Head of caudate nucleus (tissue), 42 donors: ENCODE results near the gene MYO3A.
"Not testable (repeated sequence)": the region's sequence is repeated elsewhere in the genome, so short reads cannot be mapped to it uniquely, and the experiment has no call there.

Source experiments
- DNase-seq, 42 donors: peaks; one replicate each; pipeline versions ENCODE4 v3.0.0 to v3.0.0-alpha.2; 2020 to 2021; ENCODE audit warnings: mixed read lengths in 7 of 42
- intact Hi-C: fragments of 100-400 bp; cut with DNase I; formaldehyde crosslinking; loops from one replicate; pipeline ENCODE4 v1.15.0; 2022

MYO3A gene

DNA sequence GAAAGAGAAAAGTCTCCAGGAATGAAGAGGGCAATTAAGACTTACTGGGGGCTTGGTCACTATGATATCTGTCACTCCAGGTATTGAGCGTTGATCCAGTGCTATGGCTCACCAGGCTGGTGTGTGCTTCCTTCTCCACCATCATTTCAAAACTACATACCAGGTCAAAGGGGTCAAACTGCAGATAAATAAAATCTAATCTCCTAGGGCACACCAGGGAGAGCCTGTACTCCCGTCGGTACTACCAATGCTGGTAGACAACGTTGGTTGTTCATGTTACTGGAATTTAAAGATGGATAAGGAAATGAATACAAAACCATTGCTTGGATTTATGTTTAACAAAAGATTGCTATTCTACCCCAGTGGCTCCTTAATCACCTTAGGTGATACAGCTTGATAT lies 118.3 kb downstream of the MYO3A start:
- intact Hi-C loops, result no loop called here
- DNase-seq, result no peak

- intact Hi-C loops, result no loop called here
- DNase-seq, result no peak
Observed at GRCh38 chr10:26057466-26057865, 123.4 kb downstream of the MYO3A start.

- intact Hi-C loops, result no loop called here
- no peak for DNase-seq
Observed at GRCh38 chr10:26064106-26064505, 130.1 kb downstream of the MYO3A start.

DNA sequence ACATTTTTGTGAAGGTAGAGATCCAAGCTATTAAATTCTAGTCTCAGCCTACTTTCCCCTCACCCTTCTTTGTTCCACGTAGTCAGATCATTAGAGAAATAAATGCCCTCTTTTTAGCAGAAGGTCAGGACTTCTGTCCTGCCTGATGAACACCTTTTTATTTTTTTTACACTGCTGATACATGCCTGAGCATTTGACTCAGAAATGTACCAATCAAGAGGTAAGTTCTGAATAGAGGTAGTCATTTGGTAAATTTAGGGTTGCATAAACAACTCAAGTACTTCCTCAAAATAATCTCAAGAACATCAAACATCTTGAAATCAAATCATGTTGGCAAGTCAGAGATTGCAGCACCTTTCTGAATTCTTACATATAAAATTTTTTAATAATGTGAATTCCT lies 133.7 kb downstream of the MYO3A start:
- no peak for DNase-seq
- intact Hi-C loops, result no loop called here

GRCh38 chr10:26080971-26081370 lies 146.9 kb downstream of the MYO3A start:
- intact Hi-C loops, DNase-seq: not testable (repeated sequence)

GRCh38 chr10:26081459-26081858 lies 147.4 kb downstream of the MYO3A start:
- intact Hi-C loops, result no loop called here
- no peak for DNase-seq

DNA sequence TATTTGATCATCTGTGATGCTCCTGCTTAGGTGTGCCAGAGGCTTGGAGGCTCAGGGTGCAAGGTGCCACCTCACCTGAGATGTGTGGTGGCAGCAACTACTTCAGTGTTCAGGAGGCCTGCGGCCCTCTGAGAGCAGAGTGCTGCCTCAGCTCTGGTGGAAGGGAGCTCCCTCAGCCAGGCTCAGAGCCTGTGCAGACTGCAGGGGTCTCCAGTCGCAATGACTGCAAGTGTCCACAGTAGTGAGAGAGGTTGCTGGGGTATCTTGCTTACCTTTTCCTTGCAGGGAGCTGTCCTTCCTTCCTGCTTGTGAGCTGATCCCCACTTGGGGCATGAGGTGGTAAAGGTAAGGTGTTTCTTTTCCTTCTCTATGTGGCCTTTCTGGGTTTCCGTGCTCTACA lies 151.5 kb downstream of the MYO3A start:
- intact Hi-C loops, result no loop called here
- DNase-seq, result no peak

DNA sequence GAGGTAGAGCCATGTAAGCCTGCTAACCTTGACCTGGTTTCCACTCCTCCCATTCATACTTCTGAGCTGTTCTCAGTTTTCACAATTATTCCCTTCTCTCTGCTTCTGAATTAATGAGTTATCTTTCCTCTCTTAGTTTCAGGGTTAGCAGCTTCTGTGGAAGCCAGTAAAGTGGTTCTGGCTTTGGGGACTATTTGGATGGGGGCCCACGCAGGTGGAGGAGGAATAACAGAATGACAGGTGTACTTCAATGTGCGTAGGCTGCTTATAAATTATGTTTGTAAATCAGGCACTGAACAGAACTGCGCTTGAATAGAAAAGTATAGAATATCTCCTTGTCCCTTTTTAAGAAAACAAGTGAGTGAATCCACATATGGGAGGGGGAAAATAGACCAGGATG lies 153.6 kb downstream of the MYO3A start:
- intact Hi-C loops, result no loop called here
- DNase-seq, result peak in 15 of 42 donors; percentile 12 to 74 (median 25)

DNA sequence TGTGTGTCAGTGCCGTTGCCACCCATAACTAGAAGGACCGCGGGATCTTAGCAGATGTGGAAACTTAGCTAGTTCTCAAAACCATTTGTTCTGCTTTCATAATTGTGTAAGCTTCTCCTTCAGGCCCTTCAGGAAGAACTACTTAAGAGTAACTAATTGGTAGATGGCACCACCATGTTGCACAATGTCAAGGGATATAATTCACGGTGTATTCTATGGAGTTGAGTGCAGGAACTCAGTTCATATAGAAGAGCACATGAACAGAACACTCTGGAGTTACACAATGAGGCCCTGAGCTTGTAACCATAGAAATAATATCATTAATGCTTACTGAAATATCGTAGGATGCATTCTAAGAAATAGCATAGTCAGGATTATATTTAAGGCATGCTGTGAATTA lies 156.0 kb downstream of the MYO3A start:
- intact Hi-C loops, result no loop called here
- DNase-seq, result no peak

GRCh38 chr10:26090762-26091161 lies 156.7 kb downstream of the MYO3A start:
- intact Hi-C loops, result no loop called here
- no peak for DNase-seq

DNA sequence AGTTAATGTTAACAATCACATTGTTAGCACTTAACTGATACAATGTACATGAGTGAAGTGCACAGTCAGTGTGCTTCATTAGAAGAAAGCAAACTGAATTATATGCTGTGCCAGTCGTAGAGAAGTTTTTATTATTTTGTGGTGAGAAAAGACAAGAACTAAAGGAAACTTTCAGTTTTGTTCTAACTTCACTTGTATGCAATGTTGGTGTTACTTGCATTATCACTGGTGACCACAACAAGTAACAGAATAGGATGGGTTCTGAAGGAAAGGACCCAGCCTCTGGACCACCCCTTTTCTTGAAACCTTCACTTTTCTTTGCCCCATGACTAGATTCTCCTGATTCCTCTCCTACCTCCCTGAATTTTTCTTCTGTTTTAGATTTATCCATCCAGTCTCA lies 159.2 kb downstream of the MYO3A start:
- no peak for DNase-seq
- intact Hi-C loops, result no loop called here

DNA sequence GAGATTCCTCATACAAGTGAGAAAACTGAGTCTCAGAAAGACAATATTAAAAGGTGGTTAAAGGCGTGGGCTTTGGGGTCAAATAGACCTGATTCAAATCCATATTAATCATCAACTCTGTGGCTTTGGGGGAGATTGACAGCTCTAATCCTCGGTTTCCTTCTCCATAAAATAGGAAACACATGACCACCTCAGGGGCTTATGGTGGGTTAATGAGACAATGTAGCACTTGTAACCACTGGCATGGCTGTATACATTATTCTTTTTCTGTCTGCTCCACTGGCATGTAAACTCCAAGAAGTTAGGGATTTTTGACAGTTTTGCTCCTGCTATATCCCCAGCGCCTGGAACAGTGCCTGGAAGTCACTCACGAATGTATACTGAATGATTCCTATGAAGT lies 161.8 kb downstream of the MYO3A start:
- intact Hi-C loops, result no loop called here
- DNase-seq, result no peak

DNA sequence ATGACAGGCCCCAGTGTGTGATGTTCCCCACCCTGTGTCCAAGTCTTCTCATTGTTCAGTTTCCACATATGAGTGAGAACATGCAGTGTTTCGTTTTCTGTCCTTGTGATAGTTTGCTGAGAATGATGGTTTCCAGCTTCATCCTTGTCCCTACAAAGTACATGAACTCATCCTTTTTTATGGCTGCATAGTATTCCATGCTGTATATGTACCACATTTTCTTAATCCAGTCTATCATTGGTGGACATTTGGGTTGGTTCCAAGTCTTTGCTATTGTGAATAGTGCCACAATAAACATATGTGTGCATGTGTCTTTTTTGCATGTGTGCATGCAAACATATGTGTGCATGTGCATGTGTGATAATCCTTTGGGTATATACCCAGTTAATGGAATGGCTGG lies 163.5 kb downstream of the MYO3A start:
- intact Hi-C loops, DNase-seq: not testable (repeated sequence)

DNA sequence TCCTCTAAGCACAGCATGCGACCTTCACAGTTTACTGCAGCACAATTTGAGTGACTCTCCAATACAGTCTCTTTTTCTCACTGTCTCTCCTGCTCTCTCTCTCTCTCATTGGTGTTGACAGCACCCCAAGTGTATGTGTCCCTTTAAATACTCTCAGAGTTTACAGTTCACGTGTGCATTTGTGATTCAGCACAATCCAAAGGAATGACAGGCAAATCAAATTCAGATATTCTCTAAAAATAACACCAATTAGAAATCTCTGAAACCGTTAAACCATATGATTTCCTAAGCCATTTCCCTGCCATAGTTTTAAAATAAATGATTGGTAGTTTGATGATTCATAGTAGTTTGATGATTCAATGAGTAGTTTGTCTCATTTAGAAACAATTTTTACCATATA lies 178.5 kb downstream of the MYO3A start:
- DNase-seq, result peak in 2 of 42 donors; percentile 11 to 28
- intact Hi-C loops, result no loop called here

DNA sequence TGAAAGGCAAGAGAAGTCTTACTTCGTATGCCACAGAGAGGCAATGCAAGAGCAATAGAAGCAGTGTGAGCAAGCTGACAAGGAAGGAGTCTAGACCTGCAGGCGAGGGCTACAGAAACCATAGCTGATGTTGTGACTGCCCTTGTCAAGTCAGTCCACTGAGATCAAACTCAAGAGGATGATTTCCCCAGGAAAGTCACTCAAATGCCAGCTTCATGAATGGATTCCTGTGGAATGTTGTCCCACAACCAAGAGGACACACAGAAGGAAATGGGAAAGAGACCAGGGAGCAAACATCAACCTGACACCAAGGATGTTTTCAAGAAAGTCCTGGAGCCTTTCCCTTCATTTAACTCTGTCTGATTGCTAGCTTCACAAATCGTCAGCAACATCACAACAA lies 204.6 kb downstream of the MYO3A start:
- DNase-seq, result no peak
- intact Hi-C loops, result no loop called here

DNA sequence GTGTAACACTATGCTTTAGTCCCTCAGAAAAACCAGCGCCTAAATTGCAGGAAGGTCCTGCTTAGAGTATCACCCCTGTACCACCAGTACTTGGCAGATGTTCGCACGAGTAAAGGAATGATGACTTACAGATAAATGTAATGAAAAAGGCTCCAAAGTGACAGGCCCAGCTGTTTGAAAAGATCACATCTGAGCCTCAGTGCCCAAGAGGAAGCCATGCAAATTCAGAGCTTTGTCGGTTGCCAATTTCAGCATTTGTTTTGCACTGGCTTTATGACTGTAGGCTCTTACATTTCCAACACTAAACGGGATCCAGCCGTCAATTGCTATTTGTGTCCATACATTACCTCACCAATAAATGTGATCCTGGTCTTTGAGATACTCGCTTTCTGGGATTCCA lies 222.0 kb downstream of the MYO3A start:
- intact Hi-C loops, result no loop called here
- DNase-seq, result no peak

DNA sequence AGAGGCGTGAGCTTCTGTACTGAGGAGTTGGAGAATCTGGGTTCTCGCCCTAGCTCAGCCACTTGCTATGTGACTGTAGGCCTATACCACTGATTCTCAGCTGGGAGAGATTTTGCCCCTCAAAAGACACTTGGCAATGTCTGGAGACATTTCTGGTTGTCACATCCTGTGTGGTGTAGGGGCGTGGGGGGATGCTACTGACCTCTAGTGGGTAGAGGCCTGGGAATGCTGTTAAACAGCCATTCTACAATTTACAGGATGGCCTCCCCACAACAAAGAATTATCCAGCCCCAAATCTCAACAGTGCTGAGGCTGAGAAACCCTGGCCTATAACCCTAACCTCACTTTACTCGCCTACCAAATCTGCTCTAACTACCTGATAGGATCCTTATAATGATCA lies 223.7 kb downstream of the MYO3A start:
- intact Hi-C loops, result no loop called here

GRCh38 chr10:26169466-26169865 lies 235.4 kb downstream of the MYO3A start:
- DNase-seq, result peak in 9 of 42 donors; percentile 6 to 70 (median 31)
- intact Hi-C loops, result no loop called here

More for the DNA sequence above, 223.7 kb downstream of the MYO3A start:
- no peak for DNase-seq

DNA sequence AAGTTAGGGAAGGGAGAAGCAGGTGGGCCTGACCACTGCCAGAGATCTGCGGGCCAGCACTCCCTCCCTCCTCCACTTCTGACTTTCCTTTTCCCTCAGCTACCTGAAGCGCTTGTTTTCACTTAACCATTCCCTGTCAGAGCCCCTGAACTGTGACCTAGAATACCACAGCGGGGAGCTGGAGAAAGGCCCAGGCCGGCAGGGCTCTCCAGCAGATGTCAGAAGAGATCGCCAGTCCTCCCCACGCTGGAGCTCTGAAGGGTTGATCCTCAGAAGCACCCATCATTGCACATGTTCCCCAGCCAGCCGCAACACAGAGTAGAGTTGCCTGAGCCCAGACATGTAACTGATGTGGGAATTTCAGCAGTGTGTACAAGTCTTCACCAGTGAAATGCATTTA lies 238.1 kb downstream of the MYO3A start:
- no peak for DNase-seq
- intact Hi-C loops, result no loop called here

GRCh38 chr10:26173837-26174236 lies 239.8 kb downstream of the MYO3A start:
- no peak for DNase-seq
- intact Hi-C loops, result no loop called here

- intact Hi-C loops, result no loop called here
- no peak for DNase-seq
Observed at GRCh38 chr10:26177341-26177740, 243.3 kb downstream of the MYO3A start.

DNA sequence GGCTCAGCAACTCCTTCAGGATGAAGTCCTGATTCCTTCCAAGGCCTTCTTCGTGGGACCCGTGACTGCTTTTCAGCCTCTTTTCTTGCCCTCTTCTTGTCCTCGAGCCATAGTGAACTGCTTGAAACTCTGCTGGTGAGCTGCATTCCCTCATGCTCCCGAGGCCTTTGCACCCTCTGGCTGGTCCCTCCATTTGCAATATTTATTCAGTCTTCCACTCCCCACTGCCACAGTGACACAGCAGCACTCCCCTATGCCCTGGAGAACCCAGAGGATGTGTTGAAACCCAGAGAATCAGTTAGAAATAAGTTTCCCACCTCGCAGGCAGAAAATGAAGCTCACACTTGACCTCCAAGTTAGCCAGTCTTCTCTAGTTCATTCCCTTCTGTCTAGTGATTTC lies 260.2 kb downstream of the MYO3A start:
- intact Hi-C loops, result no loop called here

More for the DNA sequence above, 260.2 kb downstream of the MYO3A start:
- no peak for DNase-seq
